Astrocyte of the cerebellum (primary cell): ENCODE measurements around the gene HSD3B1.
"Not testable (repeated sequence)": the region's sequence is repeated elsewhere in the genome, so short reads cannot be mapped to it uniquely, and the experiment has no call there.

Source experiments
- DNase-seq: peaks from one replicate; pipeline ENCODE4 v3.0.0-alpha.2; 2011; ENCODE audit warnings: low read depth
- H3K4me3 ChIP-seq: 2 replicates; pipeline ENCODE4 v1.5.1; 2011; ENCODE audit warnings: mild to moderate bottlenecking, low read depth, low read length, moderate library complexity
- in situ Hi-C: cut with HindIII; loops from 2 replicates; pipeline ENCODE4 v1.10.0; 2017; ENCODE audit warnings: low sequenced_read_pairs
- TF ChIP-seq, protein P1 (sequence below): IDR thresholded peaks from 2 replicates; pipeline ENCODE4 v1.5.1; 2012; ENCODE audit warnings: low read length, low read depth, moderate library complexity, mild to moderate bottlenecking; ENCODE audit errors: missing control alignments

The HSD3B1 gene

DNA sequence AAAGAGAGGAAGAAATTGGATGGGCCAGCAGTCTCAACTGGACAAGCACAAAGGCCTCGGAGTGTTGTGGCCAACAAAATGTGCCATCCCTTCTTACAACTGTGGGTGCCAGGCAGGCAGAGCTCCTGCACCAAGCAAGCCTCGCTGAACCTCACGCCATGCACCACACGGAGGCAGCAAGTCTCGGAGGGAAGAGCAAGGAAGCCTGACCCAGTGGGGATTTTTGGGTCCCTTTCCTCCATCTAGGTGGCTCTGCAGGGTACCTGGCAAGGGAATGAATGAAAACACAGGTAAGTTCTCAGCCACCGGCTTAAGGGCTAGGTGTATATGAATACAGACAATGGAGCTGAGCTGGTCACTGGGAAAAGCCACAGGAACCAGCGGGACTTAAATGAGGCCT is 40.8 kb downstream of the HSD3B1 start:
- TF ChIP-seq, protein P1, sequence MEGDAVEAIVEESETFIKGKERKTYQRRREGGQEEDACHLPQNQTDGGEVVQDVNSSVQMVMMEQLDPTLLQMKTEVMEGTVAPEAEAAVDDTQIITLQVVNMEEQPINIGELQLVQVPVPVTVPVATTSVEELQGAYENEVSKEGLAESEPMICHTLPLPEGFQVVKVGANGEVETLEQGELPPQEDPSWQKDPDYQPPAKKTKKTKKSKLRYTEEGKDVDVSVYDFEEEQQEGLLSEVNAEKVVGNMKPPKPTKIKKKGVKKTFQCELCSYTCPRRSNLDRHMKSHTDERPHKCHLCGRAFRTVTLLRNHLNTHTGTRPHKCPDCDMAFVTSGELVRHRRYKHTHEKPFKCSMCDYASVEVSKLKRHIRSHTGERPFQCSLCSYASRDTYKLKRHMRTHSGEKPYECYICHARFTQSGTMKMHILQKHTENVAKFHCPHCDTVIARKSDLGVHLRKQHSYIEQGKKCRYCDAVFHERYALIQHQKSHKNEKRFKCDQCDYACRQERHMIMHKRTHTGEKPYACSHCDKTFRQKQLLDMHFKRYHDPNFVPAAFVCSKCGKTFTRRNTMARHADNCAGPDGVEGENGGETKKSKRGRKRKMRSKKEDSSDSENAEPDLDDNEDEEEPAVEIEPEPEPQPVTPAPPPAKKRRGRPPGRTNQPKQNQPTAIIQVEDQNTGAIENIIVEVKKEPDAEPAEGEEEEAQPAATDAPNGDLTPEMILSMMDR, result no peak
- no peak for DNase-seq
- no peak overlapping the region for H3K4me3 ChIP-seq
- in situ Hi-C loops, result no loop called here

DNA sequence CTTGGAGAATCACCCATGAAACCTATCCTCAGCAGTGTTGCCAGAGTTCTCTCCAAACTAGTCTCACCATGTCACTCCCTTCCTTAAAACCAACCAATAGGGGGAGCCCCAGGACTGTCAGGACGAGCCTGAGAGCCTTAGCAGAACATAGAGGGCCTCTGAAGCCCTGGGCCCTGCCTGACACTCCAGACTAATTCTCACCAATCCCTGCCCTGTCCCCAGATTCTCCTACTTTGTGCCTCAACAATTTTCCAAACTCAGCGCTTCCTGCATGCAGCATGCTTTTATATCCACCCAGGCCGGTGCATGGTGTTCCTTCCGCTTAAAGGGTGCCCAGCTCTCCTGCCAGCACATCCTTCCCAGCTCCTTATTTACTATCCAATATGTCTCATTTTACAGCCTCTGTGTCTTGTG is 42.7 kb downstream of the HSD3B1 start:
- DNase-seq, result peak; percentile 56
- in situ Hi-C loops, result no loop called here
- TF ChIP-seq, protein P1, result peak; percentile 69
- no peak overlapping the region for H3K4me3 ChIP-seq

DNA sequence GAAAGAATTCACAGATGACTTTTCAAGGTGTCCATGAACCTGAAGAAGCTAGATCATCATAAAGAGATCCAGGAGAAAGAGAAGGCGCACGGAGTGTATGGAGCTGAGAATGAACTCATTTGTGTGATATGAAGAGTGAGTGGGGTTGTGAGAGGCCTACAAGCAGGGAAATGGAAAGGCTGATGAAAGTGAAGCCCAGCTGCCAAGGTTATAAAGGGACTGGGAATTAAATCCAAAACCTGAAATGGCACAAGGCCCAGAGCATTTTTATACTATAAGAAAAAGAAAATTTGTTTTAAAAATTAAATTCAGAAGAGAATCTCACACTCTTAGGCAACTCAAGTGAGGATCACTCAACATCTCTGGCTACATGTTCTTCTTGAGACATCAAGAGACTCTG is 43.4 kb downstream of the HSD3B1 start:
- no peak for DNase-seq
- TF ChIP-seq, protein P1, result no peak
- in situ Hi-C loops, result no loop called here
- no peak overlapping the region for H3K4me3 ChIP-seq

GRCh38 chr1:119551218-119551617 is 44.2 kb downstream of the HSD3B1 start:
- TF ChIP-seq, protein P1, result no peak
- in situ Hi-C loops, result no loop called here
- H3K4me3 ChIP-seq, result no peak overlapping the region
- DNase-seq, result no peak

GRCh38 chr1:119552656-119553055 is 45.6 kb downstream of the HSD3B1 start:
- DNase-seq, H3K4me3 ChIP-seq, in situ Hi-C loops: not testable (repeated sequence)

- H3K4me3 ChIP-seq, in situ Hi-C loops, DNase-seq: not testable (repeated sequence)
These were observed 46.5 kb downstream of the HSD3B1 start for GRCh38 chr1:119553302-119554071.

GRCh38 chr1:119554183-119554582 is 47.2 kb downstream of the HSD3B1 start:
- in situ Hi-C loops, result no loop called here
- DNase-seq, result peak; percentile 95
- H3K4me3 ChIP-seq, result no peak overlapping the region
- TF ChIP-seq, protein P1, result no peak
